Gastroesophageal sphincter (tissue), 4 donors: ENCODE measurements around the gene PODN. TPM values are rescaled to one million over a fixed set of nuclear protein-coding genes. Genes with fewer than 3 reads are reported as not detected.
A peak's percentile ranks its signal among the peaks of the same experiment; 100 is the strongest.

ENCODE experiments used
- ATAC-seq: fragments of 150-250 bp; one replicate; pipeline ENCODE4 v1.9.1; 2016; ENCODE audit warnings: mild to moderate bottlenecking, moderate library complexity
- H3K27ac ChIP-seq, 4 donors: fragments of 200-600 bp; sonication (generic) in 3 of 4; 1 replicate in 3 of 4; 2 replicates in 1 of 4; pipeline ENCODE4 v1.5.1; 2016 to 2019
- H3K27me3 ChIP-seq: fragments of 200-600 bp; sonication (generic); one replicate; pipeline ENCODE4 v1.5.1; 2019
- H3K36me3 ChIP-seq, 2 donors: fragments of 200-600 bp; sonication (generic); one replicate each; pipeline ENCODE4 v1.5.1; 2019; ENCODE audit warnings: control low read depth in 1 of 2
- H3K4me1 ChIP-seq, 3 donors: fragments of 200-600 bp; sonication (generic); 1 replicate in 2 of 3; 2 replicates in 1 of 3; pipeline ENCODE4 v1.5.1; 2016 to 2019; ENCODE audit warnings: control low read depth in 2 of 3
- H3K4me3 ChIP-seq, 2 donors: fragments of 200-600 bp; sonication (generic); one replicate each; pipeline ENCODE4 v1.5.1; 2019; ENCODE audit warnings: mild to moderate bottlenecking in 1 of 2, moderate library complexity in 1 of 2
- H3K9me3 ChIP-seq, 3 donors: fragments of 200-600 bp; sonication (generic); one replicate each; pipeline ENCODE4 v1.5.1; 2017 to 2019; ENCODE audit warnings: control low read depth in 2 of 3
- EP300 ChIP-seq: sonication (generic); formaldehyde crosslinking; IDR thresholded peaks from one replicate; pipeline ENCODE4 v1.6.1; 2017; ENCODE audit warnings: antibody characterized with exemption, mild to moderate bottlenecking
- POLR2A ChIP-seq, 2 donors: fragments of 450-650 bp; IDR thresholded peaks; one replicate each; pipeline ENCODE4 v1.6.1; 2017; ENCODE audit warnings: antibody characterized with exemption in 2 of 2, mild to moderate bottlenecking in 2 of 2, moderate library complexity in 1 of 2
- POLR2AphosphoS5 ChIP-seq: sonication (generic); formaldehyde crosslinking; IDR thresholded peaks from one replicate; pipeline ENCODE4 v1.6.1; 2017; ENCODE audit warnings: antibody characterized with exemption
- WGBS, 2 donors: methylation state at CpG; one replicate each; pipeline ENCODE4 v1.1.5; 2018; ENCODE audit warnings: low coverage in 1 of 2; 5-methylcytosine and 5-hydroxymethylcytosine counted together
- total RNA-seq, 4 donors: library from RNA; depleted of rRNA; stranded (reverse); fragments of >200 nt; gene quantifications; one replicate each; pipeline ENCODE4 v1.1.0, GENCODE V29; 2016
- TF ChIP-seq, protein P1 (sequence below), 4 experiments: fragments of 200-600 bp in 2 of 4; fragments of 450-650 bp in 2 of 4; sonication (generic) in 1 of 4; IDR thresholded peaks; one replicate each; pipeline ENCODE4 v1.5.1; 2017 to 2019; ENCODE audit warnings: antibody characterized with exemption in 4 of 4, mild to moderate bottlenecking in 2 of 4, moderate library complexity in 2 of 4

Gene PODN
- total RNA-seq, 4 donors from 2014 or later: 60.4 to 170 (median 125) TPM

GRCh38 chr1:53022179-53022578, 39.8 kb upstream of the PODN start:
- ATAC-seq: no peak
- TF ChIP-seq POLR2A (IDR thresholded peaks at IDR 0.05) (no peak), EP300 (no peak), POLR2AphosphoS5 (no peak)
- TF ChIP-seq, protein P1, sequence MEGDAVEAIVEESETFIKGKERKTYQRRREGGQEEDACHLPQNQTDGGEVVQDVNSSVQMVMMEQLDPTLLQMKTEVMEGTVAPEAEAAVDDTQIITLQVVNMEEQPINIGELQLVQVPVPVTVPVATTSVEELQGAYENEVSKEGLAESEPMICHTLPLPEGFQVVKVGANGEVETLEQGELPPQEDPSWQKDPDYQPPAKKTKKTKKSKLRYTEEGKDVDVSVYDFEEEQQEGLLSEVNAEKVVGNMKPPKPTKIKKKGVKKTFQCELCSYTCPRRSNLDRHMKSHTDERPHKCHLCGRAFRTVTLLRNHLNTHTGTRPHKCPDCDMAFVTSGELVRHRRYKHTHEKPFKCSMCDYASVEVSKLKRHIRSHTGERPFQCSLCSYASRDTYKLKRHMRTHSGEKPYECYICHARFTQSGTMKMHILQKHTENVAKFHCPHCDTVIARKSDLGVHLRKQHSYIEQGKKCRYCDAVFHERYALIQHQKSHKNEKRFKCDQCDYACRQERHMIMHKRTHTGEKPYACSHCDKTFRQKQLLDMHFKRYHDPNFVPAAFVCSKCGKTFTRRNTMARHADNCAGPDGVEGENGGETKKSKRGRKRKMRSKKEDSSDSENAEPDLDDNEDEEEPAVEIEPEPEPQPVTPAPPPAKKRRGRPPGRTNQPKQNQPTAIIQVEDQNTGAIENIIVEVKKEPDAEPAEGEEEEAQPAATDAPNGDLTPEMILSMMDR (IDR thresholded peaks at IDR 0.05): no peak
- no peaks in the 10 kb centered on the region for H3K9me3 ChIP-seq
- H3K27ac ChIP-seq: no peak overlapping the region
- peaks cover 0 to 17% of the 10 kb centered on the region in 2 donors for H3K36me3 ChIP-seq
- H3K27me3 ChIP-seq: no peaks in the 10 kb centered on the region
- peaks cover 0 to 19% (median 0%) of the 10 kb centered on the region in 3 donors for H3K4me1 ChIP-seq
- 82 to 100% methylated on average over 1 of the region's 1 CpG for WGBS, 2 donors
- no peak overlapping the region for H3K4me3 ChIP-seq

GRCh38 chr1:53023546-53023945, 38.5 kb upstream of the PODN start:
- Histone ChIP-seq H3K9me3 (no peaks in the 10 kb centered on the region), H3K4me1 (peaks cover 0 to 14% (median 0%) of the 10 kb centered on the region in 3 donors), H3K4me3 (no peak overlapping the region), H3K36me3 (peaks cover 0 to 18% of the 10 kb centered on the region in 2 donors), H3K27me3 (no peaks in the 10 kb centered on the region), H3K27ac (no peak overlapping the region)
- TF ChIP-seq, protein P1 (IDR thresholded peaks at IDR 0.05): no peak
- TF ChIP-seq POLR2A (IDR thresholded peaks at IDR 0.05) (no peak), EP300 (no peak), POLR2AphosphoS5 (no peak)
- WGBS, 2 donors: 79 to 83% methylated on average over 3 of the region's 3 CpGs
- no peak for ATAC-seq

GRCh38 chr1:53024117-53024516, 37.9 kb upstream of the PODN start:
- H3K27me3 ChIP-seq: no peaks in the 10 kb centered on the region
- no peak overlapping the region for H3K4me3 ChIP-seq
- TF ChIP-seq POLR2AphosphoS5 (no peak), EP300 (no peak), POLR2A (IDR thresholded peaks at IDR 0.05) (no peak)
- TF ChIP-seq, protein P1 (IDR thresholded peaks at IDR 0.05): no peak
- H3K36me3 ChIP-seq: peaks cover 0 to 22% of the 10 kb centered on the region in 2 donors
- no peak overlapping the region for H3K27ac ChIP-seq
- H3K4me1 ChIP-seq: peaks cover 0 to 14% (median 0%) of the 10 kb centered on the region in 3 donors
- H3K9me3 ChIP-seq: no peaks in the 10 kb centered on the region
- ATAC-seq: no peak

GRCh38 chr1:53025034-53025768, 36.8 kb upstream of the PODN start:
- Histone ChIP-seq H3K36me3 (peaks cover 0 to 33% of the 10 kb centered on the region in 2 donors), H3K4me3 (no peak overlapping the region), H3K27me3 (no peaks in the 10 kb centered on the region), H3K27ac (peak overlapping the region in 3 of 4 donors; percentile 58 to 64 (median 60)), H3K9me3 (no peaks in the 10 kb centered on the region), H3K4me1 (peaks cover 0 to 14% (median 0%) of the 10 kb centered on the region in 3 donors)
- TF ChIP-seq, protein P1 (IDR thresholded peaks at IDR 0.05): no peak
- TF ChIP-seq POLR2AphosphoS5: peak; percentile 76
- ATAC-seq: peak; percentile 93
- 10 to 44% methylated on average over 2 of the region's 2 CpGs for WGBS, 2 donors

DNA sequence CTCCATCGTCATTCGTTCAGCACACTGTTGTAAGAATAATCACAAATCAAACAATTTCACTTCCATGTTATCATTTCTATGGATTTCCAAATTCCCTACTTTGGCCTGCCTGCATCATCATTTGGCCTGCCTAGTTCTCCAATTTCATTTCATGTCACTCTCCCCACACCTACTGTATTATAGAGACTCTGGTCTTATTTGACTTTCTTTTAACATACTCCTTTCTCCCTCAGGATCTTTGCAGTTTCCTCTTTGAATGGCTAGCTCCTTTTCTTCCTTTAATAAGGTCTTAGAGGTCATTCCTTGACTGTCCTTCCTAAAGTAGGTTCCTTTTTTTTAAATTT, 36.3 kb upstream of the PODN start:
- peaks cover 0 to 14% (median 0%) of the 10 kb centered on the region in 3 donors for H3K4me1 ChIP-seq
- H3K27ac ChIP-seq: peak overlapping the region in 3 of 4 donors; percentile 58 to 64 (median 60)
- no peaks in the 10 kb centered on the region for H3K27me3 ChIP-seq
- no peaks in the 10 kb centered on the region for H3K9me3 ChIP-seq
- TF ChIP-seq POLR2AphosphoS5 (no peak), EP300 (no peak), POLR2A (IDR thresholded peaks at IDR 0.05) (no peak)
- TF ChIP-seq, protein P1 (IDR thresholded peaks at IDR 0.05): no peak
- H3K36me3 ChIP-seq: peaks cover 0 to 33% of the 10 kb centered on the region in 2 donors
- H3K4me3 ChIP-seq: no peak overlapping the region
- WGBS, 2 donors: 49 to 54% methylated on average over 2 of the region's 2 CpGs
- no peak for ATAC-seq
